NT2/D1 (cell line): Measurements from ENCODE around the gene CPNE5.
"Not testable (repeated sequence)": the region's sequence is repeated elsewhere in the genome, so short reads cannot be mapped to it uniquely, and the experiment has no call there.

Experiments used
- DNase-seq: peaks from one replicate; pipeline ENCODE4 v3.0.0-alpha.2; 2011; ENCODE audit warnings: low read depth, low spot score
- H3K27me3 ChIP-seq: 2 replicates; pipeline ENCODE4 v1.6.0; 2011; ENCODE audit warnings: mild to moderate bottlenecking; ENCODE audit not compliant: insufficient read length, insufficient read depth
- H3K36me3 ChIP-seq: 2 replicates; pipeline ENCODE4 v1.6.1; 2011; ENCODE audit warnings: mild to moderate bottlenecking, low read length, mixed read lengths; ENCODE audit not compliant: insufficient read depth, insufficient read length
- H3K4me1 ChIP-seq: 2 replicates; pipeline ENCODE4 v1.5.1; 2011; ENCODE audit not compliant: insufficient read depth, insufficient read length
- H3K4me3 ChIP-seq: 2 replicates; pipeline ENCODE4 v1.5.1; 2011; ENCODE audit warnings: low read depth; ENCODE audit not compliant: insufficient read length
- H3K9ac ChIP-seq: 2 replicates; pipeline ENCODE4 v1.6.0; 2011; ENCODE audit warnings: low read depth; ENCODE audit not compliant: insufficient read length
- H3K9me3 ChIP-seq: 2 replicates; pipeline ENCODE4 v1.5.1; 2011; ENCODE audit warnings: mild to moderate bottlenecking, low read length; ENCODE audit not compliant: insufficient read depth
- SUZ12 ChIP-seq: IDR thresholded peaks from 2 replicates; pipeline ENCODE4 v1.6.1; 2011; ENCODE audit not compliant: insufficient read length, insufficient read depth; ENCODE audit errors: extremely low read depth
- YY1 ChIP-seq: IDR thresholded peaks from 2 replicates; pipeline ENCODE4 v1.6.1; 2011; ENCODE audit not compliant: insufficient read length, insufficient read depth
- ZNF274 ChIP-seq: IDR thresholded peaks from 2 replicates; pipeline ENCODE4 v1.6.1; 2011; ENCODE audit warnings: mild to moderate bottlenecking, low read depth, low read length

Gene CPNE5

GRCh38 chr6:36813526-36813925 is 25.7 kb downstream of the CPNE5 start:
- Histone ChIP-seq H3K4me1 (peaks cover 7% of the 10 kb centered on the region), H3K9me3 (no peaks in the 10 kb centered on the region), H3K4me3 (no peak overlapping the region), H3K36me3 (no peaks in the 10 kb centered on the region), H3K27me3 (no peaks in the 10 kb centered on the region), H3K9ac (no peak overlapping the region)
- DNase-seq, result no peak
- TF ChIP-seq YY1 (no peak), ZNF274 (no peak), SUZ12 (no peak)

- not testable (repeated sequence) for DNase-seq, H3K4me3 ChIP-seq, H3K27me3 ChIP-seq, H3K9me3 ChIP-seq, H3K4me1 ChIP-seq, H3K9ac ChIP-seq, H3K36me3 ChIP-seq
These were observed 26.2 kb downstream of the CPNE5 start for GRCh38 chr6:36813047-36813446.

GRCh38 chr6:36809941-36810803 is 29.1 kb downstream of the CPNE5 start:
- no peak overlapping the region for H3K9ac ChIP-seq
- H3K4me3 ChIP-seq, result no peak overlapping the region
- no peak for TF ChIP-seq ZNF274
- no peak for TF ChIP-seq SUZ12
- TF ChIP-seq YY1, result no peak

DNA sequence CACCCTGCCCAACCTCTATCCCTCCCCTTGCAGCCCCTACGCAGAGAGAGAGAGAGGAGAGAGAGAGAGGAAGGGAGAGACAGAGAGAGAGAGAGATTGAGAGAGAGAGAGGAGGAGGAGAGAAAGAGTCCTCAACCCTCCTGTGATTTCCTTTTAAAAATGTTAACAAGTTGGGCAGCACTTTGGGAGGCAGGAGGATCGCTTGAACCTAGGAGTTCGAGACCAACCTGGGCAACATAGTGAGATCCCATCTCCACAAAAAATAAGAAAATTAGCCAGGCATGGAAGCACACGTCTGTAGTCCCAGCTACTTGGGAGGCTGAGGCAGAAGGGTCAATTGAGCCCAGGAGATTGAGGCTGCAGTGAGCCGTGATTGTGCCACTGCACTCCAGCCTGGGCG is 30.1 kb downstream of the CPNE5 start:
- Histone ChIP-seq H3K9ac (no peak overlapping the region), H3K36me3 (no peaks in the 10 kb centered on the region), H3K27me3 (no peaks in the 10 kb centered on the region), H3K4me1 (peaks cover 14% of the 10 kb centered on the region), H3K4me3 (no peak overlapping the region), H3K9me3 (no peaks in the 10 kb centered on the region)
- TF ChIP-seq YY1 (no peak), SUZ12 (no peak), ZNF274 (no peak)
- no peak for DNase-seq

More at GRCh38 chr6:36809941-36810803, 29.1 kb downstream of the CPNE5 start:
- Histone ChIP-seq H3K36me3 (no peaks in the 10 kb centered on the region), H3K4me1 (peaks cover 13% of the 10 kb centered on the region), H3K27me3 (no peaks in the 10 kb centered on the region), H3K9me3 (no peaks in the 10 kb centered on the region)
- DNase-seq, result no peak

GRCh38 chr6:36808634-36809033 is 30.6 kb downstream of the CPNE5 start:
- DNase-seq, result no peak
- Histone ChIP-seq H3K36me3 (no peaks in the 10 kb centered on the region), H3K27me3 (no peaks in the 10 kb centered on the region), H3K9me3 (no peaks in the 10 kb centered on the region), H3K9ac (no peak overlapping the region), H3K4me3 (no peak overlapping the region), H3K4me1 (peaks cover 14% of the 10 kb centered on the region)
- TF ChIP-seq SUZ12 (no peak), YY1 (no peak), ZNF274 (no peak)

DNA sequence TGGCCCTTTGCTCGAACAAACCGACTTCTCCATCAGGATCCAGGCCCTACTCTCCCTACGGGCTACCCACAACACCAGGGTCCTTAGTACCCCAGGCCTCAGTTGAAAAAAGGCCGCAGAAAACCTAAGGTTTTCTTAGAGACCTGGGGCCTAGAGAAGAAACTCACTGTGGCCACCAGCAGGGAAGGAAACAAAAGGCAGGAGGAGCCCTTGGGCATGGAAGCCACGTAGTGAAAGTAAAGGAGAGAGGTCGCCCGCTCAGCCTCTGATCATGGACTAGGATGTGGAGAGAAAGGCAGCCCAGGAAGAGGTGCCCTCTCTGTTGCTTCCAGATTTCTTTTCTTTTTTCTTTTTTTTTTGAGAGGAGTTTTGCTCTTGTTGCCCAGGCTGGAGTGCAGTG is 31.5 kb downstream of the CPNE5 start:
- Histone ChIP-seq H3K9me3 (no peaks in the 10 kb centered on the region), H3K36me3 (no peaks in the 10 kb centered on the region), H3K4me1 (peaks cover 14% of the 10 kb centered on the region), H3K27me3 (no peaks in the 10 kb centered on the region), H3K4me3 (no peak overlapping the region), H3K9ac (no peak overlapping the region)
- TF ChIP-seq SUZ12 (no peak), ZNF274 (no peak), YY1 (no peak)
- no peak for DNase-seq

DNA sequence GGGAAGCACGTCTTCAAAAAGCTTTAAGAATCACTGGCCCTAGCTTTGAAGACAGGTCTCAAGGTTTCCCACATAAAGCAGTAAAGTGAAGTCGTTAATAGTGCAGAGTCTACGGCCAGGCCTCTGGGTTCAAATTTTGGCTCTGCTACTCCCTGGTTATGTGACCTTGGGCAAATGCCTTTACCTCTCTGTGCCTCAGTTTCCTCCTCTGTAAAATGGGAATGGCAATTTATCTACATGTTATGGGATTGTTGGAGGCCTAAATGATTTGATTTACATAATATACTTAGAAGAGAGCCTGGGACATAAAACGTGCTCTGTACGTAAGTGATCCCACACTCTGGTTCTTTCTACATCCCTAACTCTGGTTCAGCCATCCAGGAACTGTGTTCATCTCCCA is 32.1 kb downstream of the CPNE5 start:
- Histone ChIP-seq H3K9ac (no peak overlapping the region), H3K4me1 (peaks cover 14% of the 10 kb centered on the region), H3K36me3 (no peaks in the 10 kb centered on the region), H3K9me3 (no peaks in the 10 kb centered on the region), H3K4me3 (no peak overlapping the region), H3K27me3 (no peaks in the 10 kb centered on the region)
- DNase-seq, result no peak
- TF ChIP-seq YY1 (no peak), SUZ12 (no peak), ZNF274 (no peak)
